Progenitor cell of endocrine pancreas (in vitro differentiated cells): ENCODE results near the gene NFYB. TPM values are rescaled to one million over a fixed set of nuclear protein-coding genes. Genes with fewer than 3 reads are reported as not detected.

Experiments
- DNase-seq: peaks from one replicate; pipeline ENCODE4 v3.0.0; 2021; ENCODE audit warnings: low spot score; ENCODE audit not compliant: unreplicated experiment
- H3K27ac Mint-ChIP-seq: 2 replicates; pipeline ENCODE4 v1.8.0; 2021; ENCODE audit warnings: mild to moderate bottlenecking, moderate library complexity, mixed read lengths
- H3K27me3 Mint-ChIP-seq: 2 replicates; pipeline ENCODE4 v1.8.0; 2021; ENCODE audit warnings: mixed read lengths
- H3K36me3 Mint-ChIP-seq: 2 replicates; pipeline ENCODE4 v1.8.0; 2022; ENCODE audit warnings: mixed read lengths; ENCODE audit not compliant: insufficient read depth
- H3K4me1 Mint-ChIP-seq: 2 replicates; pipeline ENCODE4 v1.8.0; 2021; ENCODE audit warnings: low read depth, mixed read lengths
- H3K4me3 Mint-ChIP-seq: 2 replicates; pipeline ENCODE4 v1.8.0; 2021; ENCODE audit warnings: low read depth, mild to moderate bottlenecking, moderate library complexity, mixed read lengths
- H3K9me3 Mint-ChIP-seq: 2 replicates; pipeline ENCODE4 v1.8.0; 2021; ENCODE audit warnings: low read depth, mixed read lengths
- CTCF ChIP-seq: fragments of 200-600 bp; sonication (generic); IDR thresholded peaks from one replicate; pipeline ENCODE4 v1.5.0; 2021; ENCODE audit warnings: antibody characterized with exemption, mild to moderate bottlenecking; ENCODE audit not compliant: unreplicated experiment
- total RNA-seq: library from RNA; stranded (reverse); gene quantifications from 2 replicates; pipeline ENCODE4 v1.2.1, GENCODE V29; 2021

NFYB gene
- total RNA-seq, 1 donor from 2014 or later: 36.2 TPM

GRCh38 chr12:104080764-104081163 lies 57.2 kb downstream of the NFYB start:
- Mint-ChIP-seq H3K27ac (no peak overlapping the region), H3K4me3 (no peak overlapping the region), H3K27me3 (no peaks in the 10 kb centered on the region), H3K4me1 (no peaks in the 10 kb centered on the region), H3K36me3 (peaks cover 3% of the 10 kb centered on the region), H3K9me3 (no peaks in the 10 kb centered on the region)
- no peak for TF ChIP-seq CTCF
- DNase-seq: no peak

GRCh38 chr12:104079024-104079423 lies 59.0 kb downstream of the NFYB start:
- no peak for TF ChIP-seq CTCF
- H3K4me3 Mint-ChIP-seq: no peak overlapping the region
- H3K27me3 Mint-ChIP-seq: no peaks in the 10 kb centered on the region
- no peak for DNase-seq
- no peak overlapping the region for H3K27ac Mint-ChIP-seq
- no peaks in the 10 kb centered on the region for H3K9me3 Mint-ChIP-seq
- no peaks in the 10 kb centered on the region for H3K4me1 Mint-ChIP-seq
- peaks cover 3% of the 10 kb centered on the region for H3K36me3 Mint-ChIP-seq

- Mint-ChIP-seq H3K27me3 (no peaks in the 10 kb centered on the region), H3K4me1 (no peaks in the 10 kb centered on the region), H3K36me3 (peaks cover 4% of the 10 kb centered on the region), H3K4me3 (no peak overlapping the region), H3K27ac (no peak overlapping the region), H3K9me3 (no peaks in the 10 kb centered on the region)
- no peak for TF ChIP-seq CTCF
- DNase-seq: no peak
Observed at GRCh38 chr12:104073699-104074098, 64.3 kb downstream of the NFYB start.

GRCh38 chr12:104072099-104072498 lies 65.9 kb downstream of the NFYB start:
- H3K27me3 Mint-ChIP-seq: no peaks in the 10 kb centered on the region
- peaks cover 11% of the 10 kb centered on the region for H3K36me3 Mint-ChIP-seq
- no peaks in the 10 kb centered on the region for H3K4me1 Mint-ChIP-seq
- DNase-seq: no peak
- H3K27ac Mint-ChIP-seq: no peak overlapping the region
- no peak overlapping the region for H3K4me3 Mint-ChIP-seq
- no peak for TF ChIP-seq CTCF
- no peaks in the 10 kb centered on the region for H3K9me3 Mint-ChIP-seq

Other genes starting within 250 kb of the NFYB start
- gene HSP90B1, start 207.8 kb downstream of the NFYB start, total RNA-seq: 795 and 802 TPM in 2 replicates
- gene TDG, start 172.3 kb downstream of the NFYB start, total RNA-seq: 52.9 and 61.9 TPM in 2 replicates
- 0.46 and 0.80 TPM in 2 replicates for gene GLT8D2, start 88.0 kb downstream of the NFYB start, total RNA-seq
- gene HCFC2, start 73.7 kb downstream of the NFYB start, total RNA-seq: 10.2 and 11.4 TPM in 2 replicates
- 113 and 116 TPM in 2 replicates for gene TXNRD1, start 77.6 kb upstream of the NFYB start, total RNA-seq
- 2.8 and 2.9 TPM in 2 replicates for gene EID3, start 165.5 kb upstream of the NFYB start, total RNA-seq